H9 (cell line): ENCODE data around the gene NDUFB8. TPM values are rescaled to one million over a fixed set of nuclear protein-coding genes. Genes with fewer than 3 reads are reported as not detected.
A peak's percentile ranks its signal among the peaks of the same experiment; 100 is the strongest.
"Not testable (repeated sequence)": the region's sequence is repeated elsewhere in the genome, so short reads cannot be mapped to it uniquely, and the experiment has no call there.

Source experiments
- DNase-seq: peaks from one replicate; pipeline ENCODE4 v3.0.0-alpha.2; 2017
- H2AFZ ChIP-seq: one replicate; pipeline ENCODE4 v1.6.1; 2013; ENCODE audit warnings: mild to moderate bottlenecking, low read length, control low read depth, moderate library complexity
- H2AK5ac ChIP-seq: 2 replicates; pipeline ENCODE4 v1.6.1; 2013; ENCODE audit warnings: low read length, control low read depth, mixed read lengths; ENCODE audit not compliant: insufficient read length
- H2BK120ac ChIP-seq: one replicate; pipeline ENCODE4 v1.6.1; 2013; ENCODE audit warnings: low read depth, mild to moderate bottlenecking, low read length, control low read depth, inconsistent platforms; ENCODE audit not compliant: poor library complexity, severe bottlenecking
- H2BK12ac ChIP-seq: 2 replicates; pipeline ENCODE4 v1.6.1; 2013; ENCODE audit warnings: low read length, control low read depth, mixed read lengths, low read depth; ENCODE audit not compliant: insufficient read length
- H2BK15ac ChIP-seq: 2 replicates; pipeline ENCODE4 v1.6.1; 2013; ENCODE audit warnings: low read depth, low read length, control low read depth
- H2BK20ac ChIP-seq: one replicate; pipeline ENCODE4 v1.6.1; 2013; ENCODE audit warnings: low read depth, mild to moderate bottlenecking, low read length, control low read depth, inconsistent platforms; ENCODE audit not compliant: poor library complexity, severe bottlenecking
- H2BK5ac ChIP-seq: 2 replicates; pipeline ENCODE4 v1.6.1; 2013; ENCODE audit warnings: low read length, control low read depth, mixed read lengths; ENCODE audit not compliant: insufficient read length
- H3K14ac ChIP-seq: 2 replicates; pipeline ENCODE4 v1.6.1; 2013; ENCODE audit warnings: low read length, control low read depth; ENCODE audit not compliant: insufficient read depth
- H3K18ac ChIP-seq: 2 replicates; pipeline ENCODE4 v1.6.1; 2013; ENCODE audit warnings: low read depth, mild to moderate bottlenecking, mixed read lengths, low read length, control low read depth; ENCODE audit not compliant: insufficient read length
- H3K23ac ChIP-seq: 2 replicates; pipeline ENCODE4 v1.6.1; 2013; ENCODE audit warnings: low read length, control low read depth, mixed read lengths, low read depth; ENCODE audit not compliant: insufficient read length
- H3K23me2 ChIP-seq: 2 replicates; pipeline ENCODE4 v1.6.1; 2013; ENCODE audit warnings: low read depth, mild to moderate bottlenecking, mixed read lengths, low read length, control low read depth; ENCODE audit not compliant: insufficient read length, poor library complexity, severe bottlenecking
- H3K27ac ChIP-seq: 2 replicates; pipeline ENCODE4 v1.5.1; 2013; ENCODE audit warnings: low read length, control low read depth, mixed read lengths, low read depth; ENCODE audit not compliant: insufficient read length
- H3K27me3 ChIP-seq: 2 replicates; pipeline ENCODE4 v1.6.1; 2013; ENCODE audit warnings: low read length, control low read depth, inconsistent platforms; ENCODE audit not compliant: insufficient read depth
- H3K4ac ChIP-seq: 2 replicates; pipeline ENCODE4 v1.6.1; 2013; ENCODE audit warnings: low read depth, mild to moderate bottlenecking, control low read depth, inconsistent platforms, low read length, moderate library complexity
- H3K4me1 ChIP-seq: 2 replicates; pipeline ENCODE4 v1.6.1; 2013; ENCODE audit warnings: low read length, control low read depth, inconsistent platforms; ENCODE audit not compliant: insufficient read depth
- H3K4me2 ChIP-seq: 2 replicates; pipeline ENCODE4 v1.6.1; 2013; ENCODE audit warnings: low read length, control low read depth, mixed read lengths; ENCODE audit not compliant: insufficient read length, insufficient read depth
- H3K56ac ChIP-seq: 2 replicates; pipeline ENCODE4 v1.6.1; 2013; ENCODE audit warnings: low read depth, mild to moderate bottlenecking, mixed read lengths, low read length, control low read depth; ENCODE audit not compliant: insufficient read length
- H3K79me1 ChIP-seq: 2 replicates; pipeline ENCODE4 v1.6.1; 2013; ENCODE audit warnings: low read depth, mild to moderate bottlenecking, moderate library complexity, low read length, control low read depth, inconsistent platforms; ENCODE audit not compliant: insufficient read depth, poor library complexity, severe bottlenecking
- H3K79me2 ChIP-seq: 2 replicates; pipeline ENCODE4 v1.6.1; 2013; ENCODE audit warnings: low read length, control low read depth, inconsistent platforms; ENCODE audit not compliant: insufficient read depth
- H3K9ac ChIP-seq: 2 replicates; pipeline ENCODE4 v1.6.1; 2013; ENCODE audit warnings: low read length, control low read depth, mixed read lengths; ENCODE audit not compliant: insufficient read length; ENCODE audit errors: extremely low read depth
- H3K9me3 ChIP-seq: one replicate; pipeline ENCODE4 v1.6.1; 2013; ENCODE audit warnings: low read depth, low read length, inconsistent platforms; ENCODE audit not compliant: control insufficient read depth
- H3T11ph ChIP-seq: one replicate; pipeline ENCODE4 v1.6.1; 2013; ENCODE audit warnings: mild to moderate bottlenecking, low read length, control low read depth, inconsistent platforms
- H4K20me1 ChIP-seq: one replicate; pipeline ENCODE4 v1.6.1; 2013; ENCODE audit not compliant: control insufficient read depth, insufficient read length, insufficient read depth
- H4K5ac ChIP-seq: 2 replicates; pipeline ENCODE4 v1.6.1; 2013; ENCODE audit warnings: low read depth, mild to moderate bottlenecking, mixed read lengths, low read length, control low read depth; ENCODE audit not compliant: insufficient read length
- H4K8ac ChIP-seq: replicated peaks from 2 replicates; pipeline ENCODE4 v1.6.1; 2013; ENCODE audit warnings: low read length, control low read depth, mixed read lengths, low read depth; ENCODE audit not compliant: insufficient read length
- H4K91ac ChIP-seq: 2 replicates; pipeline ENCODE4 v1.6.1; 2013; ENCODE audit warnings: low read depth, mild to moderate bottlenecking, moderate library complexity, mixed read lengths, low read length, control low read depth; ENCODE audit not compliant: insufficient read length
- H3K27ac Mint-ChIP-seq, 3 experiments: 2 replicates in 2 of 3; 3 replicates in 1 of 3; pipeline ENCODE4 v1.8.0; 2020 to 2021; ENCODE audit warnings: mixed read lengths in 3 of 3, mild to moderate bottlenecking in 1 of 3, moderate library complexity in 1 of 3
- H3K27me3 Mint-ChIP-seq: 2 replicates; pipeline ENCODE4 v1.8.0; 2021; ENCODE audit warnings: low read depth, mild to moderate bottlenecking, moderate library complexity, mixed read lengths
- H3K36me3 Mint-ChIP-seq, 3 experiments: 2 replicates in 2 of 3; 3 replicates in 1 of 3; pipeline ENCODE4 v1.8.0; 2020 to 2021; ENCODE audit warnings: low read depth in 3 of 3, mixed read lengths in 3 of 3; ENCODE audit not compliant: insufficient read depth in 1 of 3
- H3K4me1 Mint-ChIP-seq, 2 experiments: 2 replicates each; pipeline ENCODE4 v1.8.0; 2020; ENCODE audit warnings: mixed read lengths in 2 of 2
- H3K4me3 Mint-ChIP-seq, 2 experiments: 2 replicates in 1 of 2; 3 replicates in 1 of 2; pipeline ENCODE4 v1.8.0; 2020 to 2021; ENCODE audit warnings: mild to moderate bottlenecking in 2 of 2, mixed read lengths in 2 of 2, moderate library complexity in 1 of 2
- H3K9me3 Mint-ChIP-seq, 2 experiments: 2 replicates in 1 of 2; 3 replicates in 1 of 2; pipeline ENCODE4 v1.8.0; 2020; ENCODE audit warnings: mild to moderate bottlenecking in 2 of 2, mixed read lengths in 2 of 2, moderate library complexity in 1 of 2
- WGBS: extraction: QIAGEN DNeasy Blood & Tissue Kit; methylation state at CpG from one replicate; pipeline ENCODE4 v1.1.7; 2013; ENCODE audit warnings: missing lambda C conversion rate, low lambda C conversion rate, mixed read lengths; ENCODE audit not compliant: insufficient read length; ENCODE audit errors: extremely low coverage; 5-methylcytosine and 5-hydroxymethylcytosine counted together
- total RNA-seq: library from RNA; stranded (reverse); gene quantifications from 2 replicates; pipeline ENCODE4 v1.2.1, GENCODE V29; 2021
- TF ChIP-seq, protein P1 (sequence below): fragments of 200-600 bp; sonication (generic); conservative IDR thresholded peaks from 3 replicates; pipeline ENCODE4 v1.8.0; 2021; ENCODE audit warnings: antibody characterized with exemption, mild to moderate bottlenecking

NDUFB8 gene
- total RNA-seq, 1 experiment from 2014 or later = 205 TPM

DNA sequence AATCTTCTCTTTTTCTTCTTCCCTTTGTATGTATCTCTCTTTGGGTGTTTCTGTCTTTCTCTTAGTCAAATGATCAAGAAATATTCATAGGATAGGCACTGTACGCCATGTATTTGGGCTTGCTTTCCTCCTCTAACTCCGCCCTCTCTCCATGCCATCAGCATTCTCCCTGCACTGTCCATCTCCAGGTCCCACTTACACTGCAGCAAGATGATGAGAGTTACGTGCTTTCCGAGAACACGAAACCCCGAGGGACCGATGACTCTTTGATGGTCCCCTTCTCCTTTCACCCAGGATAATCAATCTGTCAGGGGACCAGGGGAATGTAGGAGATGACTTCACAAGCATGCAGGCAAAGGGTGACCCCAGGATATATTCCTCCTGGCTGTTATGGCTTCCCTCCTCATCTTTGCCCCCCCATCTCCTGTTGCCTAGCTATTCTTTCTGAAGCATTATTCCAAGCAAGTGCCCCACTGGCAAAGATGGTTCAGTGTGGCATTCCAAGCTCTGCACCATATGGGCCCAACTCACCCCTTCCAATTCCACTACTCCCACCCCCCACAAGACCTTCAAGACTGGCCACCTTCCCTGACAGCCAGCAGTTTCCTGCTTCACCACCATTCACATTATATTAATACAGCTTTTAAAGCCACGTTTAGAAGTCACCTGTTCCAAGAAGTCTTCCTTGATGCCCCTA is 46.1 kb upstream of the NDUFB8 start:
- no peaks in the 10 kb centered on the region for H3K4me1 ChIP-seq
- no peak overlapping the region for H4K8ac ChIP-seq
- no peak overlapping the region for H2BK120ac ChIP-seq
- H3K27me3 ChIP-seq = peaks cover 3% of the 10 kb centered on the region; the same call in 1 of the 2 replicates
- peak; percentile 9 for DNase-seq
- no peak overlapping the region for H3K56ac ChIP-seq
- WGBS = no CpG with 5 or more reads among the region's 8 CpGs
- no peaks in the 10 kb centered on the region for H4K20me1 ChIP-seq
- Mint-ChIP-seq H3K27ac (peak overlapping the region in 1 of 3 experiments; percentile 24; a peak in 1 of 7 replicates), H3K27me3 (peaks cover 74% of the 10 kb centered on the region), H3K9me3 (no peaks in the 10 kb centered on the region), H3K4me1 (peaks cover 3 to 6% of the 10 kb centered on the region in 2 experiments; a peak in 2 of 4 replicates), H3K4me3 (no peak overlapping the region), H3K36me3 (no peaks in the 10 kb centered on the region)
- no peak overlapping the region for H3K4ac ChIP-seq
- H3K9ac ChIP-seq = no peak overlapping the region
- no peak overlapping the region for H3K23ac ChIP-seq
- no peak overlapping the region for H3K4me2 ChIP-seq
- H2AK5ac ChIP-seq = no peak overlapping the region
- H3K27ac ChIP-seq = no peak overlapping the region
- no peak overlapping the region for H3T11ph ChIP-seq
- no peak overlapping the region for H4K91ac ChIP-seq
- TF ChIP-seq, protein P1, sequence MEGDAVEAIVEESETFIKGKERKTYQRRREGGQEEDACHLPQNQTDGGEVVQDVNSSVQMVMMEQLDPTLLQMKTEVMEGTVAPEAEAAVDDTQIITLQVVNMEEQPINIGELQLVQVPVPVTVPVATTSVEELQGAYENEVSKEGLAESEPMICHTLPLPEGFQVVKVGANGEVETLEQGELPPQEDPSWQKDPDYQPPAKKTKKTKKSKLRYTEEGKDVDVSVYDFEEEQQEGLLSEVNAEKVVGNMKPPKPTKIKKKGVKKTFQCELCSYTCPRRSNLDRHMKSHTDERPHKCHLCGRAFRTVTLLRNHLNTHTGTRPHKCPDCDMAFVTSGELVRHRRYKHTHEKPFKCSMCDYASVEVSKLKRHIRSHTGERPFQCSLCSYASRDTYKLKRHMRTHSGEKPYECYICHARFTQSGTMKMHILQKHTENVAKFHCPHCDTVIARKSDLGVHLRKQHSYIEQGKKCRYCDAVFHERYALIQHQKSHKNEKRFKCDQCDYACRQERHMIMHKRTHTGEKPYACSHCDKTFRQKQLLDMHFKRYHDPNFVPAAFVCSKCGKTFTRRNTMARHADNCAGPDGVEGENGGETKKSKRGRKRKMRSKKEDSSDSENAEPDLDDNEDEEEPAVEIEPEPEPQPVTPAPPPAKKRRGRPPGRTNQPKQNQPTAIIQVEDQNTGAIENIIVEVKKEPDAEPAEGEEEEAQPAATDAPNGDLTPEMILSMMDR = no peak
- no peak overlapping the region for H2BK5ac ChIP-seq
- H2BK12ac ChIP-seq = no peak overlapping the region
- no peaks in the 10 kb centered on the region for H3K79me2 ChIP-seq
- no peak overlapping the region for H2BK15ac ChIP-seq
- H3K79me1 ChIP-seq = no peaks in the 10 kb centered on the region
- H3K23me2 ChIP-seq = no peaks in the 10 kb centered on the region
- no peak overlapping the region for H2AFZ ChIP-seq
- no peak overlapping the region for H3K14ac ChIP-seq
- no peaks in the 10 kb centered on the region for H3K9me3 ChIP-seq
- no peak overlapping the region for H2BK20ac ChIP-seq
- H4K5ac ChIP-seq = no peak overlapping the region
- H3K18ac ChIP-seq = no peak overlapping the region

GRCh38 chr10:100575146-100575545 is 45.5 kb upstream of the NDUFB8 start:
- not testable (repeated sequence) for H3K79me1 ChIP-seq, H2BK15ac ChIP-seq, H2AFZ ChIP-seq, H3K4me1 Mint-ChIP-seq, H3K36me3 Mint-ChIP-seq, H2BK5ac ChIP-seq, H3K4me3 Mint-ChIP-seq, H3K9ac ChIP-seq, H3T11ph ChIP-seq, H3K9me3 Mint-ChIP-seq, H3K4me1 ChIP-seq, H3K9me3 ChIP-seq, H4K20me1 ChIP-seq, H3K79me2 ChIP-seq, H3K23me2 ChIP-seq, H3K56ac ChIP-seq, H4K91ac ChIP-seq, H3K4me2 ChIP-seq, H2BK120ac ChIP-seq, H4K8ac ChIP-seq, H4K5ac ChIP-seq, H3K18ac ChIP-seq, H3K27ac ChIP-seq, H3K27ac Mint-ChIP-seq, H3K14ac ChIP-seq, H2BK20ac ChIP-seq, H3K4ac ChIP-seq, H3K23ac ChIP-seq, H2AK5ac ChIP-seq, H3K27me3 ChIP-seq, H2BK12ac ChIP-seq
- no CpG with 5 or more reads among the region's 7 CpGs for WGBS
- DNase-seq = peak; percentile 4
- peaks cover 68% of the 10 kb centered on the region for H3K27me3 Mint-ChIP-seq
